Endodermal cell (in vitro differentiated cells): ENCODE results near the gene SPANXN1. TPM values are rescaled to one million over a fixed set of nuclear protein-coding genes. Genes with fewer than 3 reads are reported as not detected.
"Not testable (repeated sequence)": the region's sequence is repeated elsewhere in the genome, so short reads cannot be mapped to it uniquely, and the experiment has no call there.

Experiments used
- DNase-seq: peaks from one replicate; pipeline ENCODE4 v3.0.0-alpha.2; 2017
- H3K27ac ChIP-seq: 2 replicates; pipeline ENCODE4 v1.5.1; 2013; ENCODE audit warnings: mild to moderate bottlenecking, low read depth, low read length, moderate library complexity
- H3K27me3 ChIP-seq: 2 replicates; pipeline ENCODE4 v1.6.1; 2013; ENCODE audit warnings: mild to moderate bottlenecking, low read length, moderate library complexity; ENCODE audit not compliant: insufficient read depth, control insufficient read depth, poor library complexity, severe bottlenecking
- H3K36me3 ChIP-seq: 2 replicates; pipeline ENCODE4 v1.7.0; 2013; ENCODE audit warnings: mild to moderate bottlenecking, low read length, moderate library complexity; ENCODE audit not compliant: control insufficient read depth, insufficient read depth
- H3K4me1 ChIP-seq: one replicate; pipeline ENCODE4 v1.7.0; 2013; ENCODE audit warnings: low read length; ENCODE audit not compliant: control insufficient read depth, insufficient read depth
- H3K4me3 ChIP-seq: 2 replicates; pipeline ENCODE4 v1.5.1; 2013; ENCODE audit warnings: mild to moderate bottlenecking, low read length, moderate library complexity
- H3K9ac ChIP-seq: 2 replicates; pipeline ENCODE4 v1.6.1; 2013; ENCODE audit warnings: mild to moderate bottlenecking, low read length, moderate library complexity; ENCODE audit not compliant: poor library complexity, severe bottlenecking; ENCODE audit errors: extremely low read depth
- H3K9me3 ChIP-seq: 2 replicates; pipeline ENCODE4 v1.6.1; 2013; ENCODE audit warnings: mild to moderate bottlenecking, low read length, moderate library complexity; ENCODE audit not compliant: control insufficient read depth
- H3K27ac Mint-ChIP-seq: 2 replicates; pipeline ENCODE4 v1.8.0; 2020; ENCODE audit warnings: mixed read lengths
- H3K27me3 Mint-ChIP-seq: 2 replicates; pipeline ENCODE4 v1.8.0; 2021; ENCODE audit warnings: mild to moderate bottlenecking, mixed read lengths; ENCODE audit not compliant: insufficient read depth
- H3K36me3 Mint-ChIP-seq: 2 replicates; pipeline ENCODE4 v1.8.0; 2020; ENCODE audit warnings: low read depth, mixed read lengths
- H3K4me1 Mint-ChIP-seq: 2 replicates; pipeline ENCODE4 v1.8.0; 2020; ENCODE audit warnings: mixed read lengths
- H3K4me3 Mint-ChIP-seq: 2 replicates; pipeline ENCODE4 v1.8.0; 2020; ENCODE audit warnings: mild to moderate bottlenecking, moderate library complexity, mixed read lengths
- H3K9me3 Mint-ChIP-seq: 2 replicates; pipeline ENCODE4 v1.8.0; 2020; ENCODE audit warnings: mild to moderate bottlenecking, mixed read lengths
- CTCF ChIP-seq: fragments of 200-600 bp; sonication (generic); conservative IDR thresholded peaks from 2 replicates; pipeline ENCODE4 v1.5.0; 2021; ENCODE audit warnings: antibody characterized with exemption, mild to moderate bottlenecking
- WGBS, 2 experiments: methylation state at CpG; one replicate each; pipeline versions ENCODE4 v1.1.5 to v1.1.7; 2013; ENCODE audit warnings: missing lambda C conversion rate in 2 of 2, mixed read lengths in 1 of 2; ENCODE audit not compliant: insufficient coverage in 1 of 2, insufficient read length in 1 of 2; 5-methylcytosine and 5-hydroxymethylcytosine counted together
- long read RNA-seq, 4 experiments: library from polyadenylated mRNA in 2 of 4; library from RNA in 1 of 4; library from capped mRNA in 1 of 4; stranded (forward) in 3 of 4; unstranded in 1 of 4; transcript quantifications; one replicate each; pipeline ENCODE4 v2.0.0, GENCODE V29; 2020 to 2021; ENCODE audit warnings: inconsistent platforms in 1 of 4
- polyA plus RNA-seq, 2 experiments: library from polyadenylated mRNA; stranded (reverse); fragments of 50-300 nt; gene quantifications; one replicate each; pipeline ENCODE4 v1.2.3, GENCODE V29; 2013
- total RNA-seq, 2 donors: library from RNA; stranded (reverse); fragmentation: NEBNext Ultra II Directional in 1 of 2; extraction: Animal tissue kit (Norgen Biotek cat#: 25700) in 1 of 2; gene quantifications; 2 replicates in 1 of 2; 3 replicates in 1 of 2; pipeline ENCODE4 v1.2.1, GENCODE V29; 2021

The SPANXN1 gene
- not detected for total RNA-seq
- not detected for polyA plus RNA-seq (2013, experiment 1 of 2)
- not detected for polyA plus RNA-seq (2013, experiment 2 of 2)
- long read RNA-seq, experiment 1 = 0 reads
- long read RNA-seq, experiment 2 = 0 reads
- long read RNA-seq, experiment 3 = 0 reads
- long read RNA-seq, experiment 4 = 0 reads

GRCh38 chrX:145247203-145247602 is at the start of gene SPANXN1:
TSS of gene SPANXN1 (plus strand) at chrX:145247503. CDS start at chrX:145247587, 84 bp downstream.
- not testable (repeated sequence) for H3K9me3 ChIP-seq, H3K4me1 Mint-ChIP-seq, DNase-seq, H3K27ac ChIP-seq, H3K27me3 Mint-ChIP-seq, H3K4me1 ChIP-seq, H3K4me3 Mint-ChIP-seq, H3K36me3 ChIP-seq, H3K27ac Mint-ChIP-seq, H3K36me3 Mint-ChIP-seq, H3K27me3 ChIP-seq, H3K9ac ChIP-seq, H3K4me3 ChIP-seq
- 33% methylated on average over 1 of the region's 4 CpGs; no CpG with 5 or more reads in 1 of the 2 experiments for WGBS, 2 experiments
- H3K9me3 Mint-ChIP-seq = peaks cover 45% of the 10 kb centered on the region

GRCh38 chrX:145199078-145199477 is 48.2 kb upstream of the SPANXN1 start:
- H3K27ac Mint-ChIP-seq = no peak overlapping the region
- no peak for TF ChIP-seq CTCF
- Histone ChIP-seq H3K9ac (no peak overlapping the region), H3K27me3 (no peaks in the 10 kb centered on the region), H3K9me3 (peaks cover 33% of the 10 kb centered on the region), H3K4me1 (no peaks in the 10 kb centered on the region), H3K4me3 (no peak overlapping the region), H3K27ac (no peak overlapping the region), H3K36me3 (no peaks in the 10 kb centered on the region)
- H3K36me3 Mint-ChIP-seq = no peaks in the 10 kb centered on the region
- H3K4me3 Mint-ChIP-seq = no peak overlapping the region
- WGBS, 2 experiments = 79% methylated on average over 2 of the region's 3 CpGs; no CpG with 5 or more reads in 1 of the 2 experiments
- H3K27me3 Mint-ChIP-seq = no peaks in the 10 kb centered on the region
- H3K9me3 Mint-ChIP-seq = peaks cover 22% of the 10 kb centered on the region
- peaks cover 8% of the 10 kb centered on the region for H3K4me1 Mint-ChIP-seq
- DNase-seq = no peak

- H3K9me3 ChIP-seq = peaks cover 12% of the 10 kb centered on the region
- H3K27ac ChIP-seq = no peak overlapping the region
- Mint-ChIP-seq H3K27ac (no peak overlapping the region), H3K4me1 (no peaks in the 10 kb centered on the region), H3K27me3 (no peaks in the 10 kb centered on the region), H3K9me3 (peaks cover 44% of the 10 kb centered on the region), H3K36me3 (peaks cover 3% of the 10 kb centered on the region), H3K4me3 (no peak overlapping the region)
- no peaks in the 10 kb centered on the region for H3K4me1 ChIP-seq
- no peaks in the 10 kb centered on the region for H3K36me3 ChIP-seq
- peak; percentile 56 for DNase-seq
- no peaks in the 10 kb centered on the region for H3K27me3 ChIP-seq
- 74% methylated on average over 2 of the region's 2 CpGs; no CpG with 5 or more reads in 1 of the 2 experiments for WGBS, 2 experiments
- peak; percentile 82 for TF ChIP-seq CTCF
- H3K9ac ChIP-seq = no peak overlapping the region
- H3K4me3 ChIP-seq = no peak overlapping the region
Observed at GRCh38 chrX:145213504-145213903, 33.8 kb upstream of the SPANXN1 start.

- H3K4me1 Mint-ChIP-seq = no peaks in the 10 kb centered on the region
- Histone ChIP-seq H3K9me3 (peaks cover 16% of the 10 kb centered on the region), H3K4me3 (no peak overlapping the region), H3K27ac (no peak overlapping the region), H3K4me1 (no peaks in the 10 kb centered on the region), H3K9ac (no peak overlapping the region), H3K36me3 (no peaks in the 10 kb centered on the region), H3K27me3 (no peaks in the 10 kb centered on the region)
- H3K27ac Mint-ChIP-seq = no peak overlapping the region
- peaks cover 30% of the 10 kb centered on the region for H3K9me3 Mint-ChIP-seq
- no peak overlapping the region for H3K4me3 Mint-ChIP-seq
- H3K36me3 Mint-ChIP-seq = no peaks in the 10 kb centered on the region
- no peak for TF ChIP-seq CTCF
- no peak for DNase-seq
- H3K27me3 Mint-ChIP-seq = no peaks in the 10 kb centered on the region
- 78% methylated on average over 4 of the region's 4 CpGs; no CpG with 5 or more reads in 1 of the 2 experiments for WGBS, 2 experiments
Observed at GRCh38 chrX:145292218-145292617, 44.9 kb downstream of the SPANXN1 start.
